GM19023 (cell line): ENCODE measurements around the gene PPP1R15A.
"Not testable (repeated sequence)": the region's sequence is repeated elsewhere in the genome, so short reads cannot be mapped to it uniquely, and the experiment has no call there.

Experiments
- ATAC-seq: cut with Tn5 transposase; IDR thresholded peaks from one replicate; pipeline ENCODE4 v1.9.1; 2021; ENCODE audit warnings: mild to moderate bottlenecking, moderate library complexity; ENCODE audit not compliant: unreplicated experiment

PPP1R15A gene

DNA sequence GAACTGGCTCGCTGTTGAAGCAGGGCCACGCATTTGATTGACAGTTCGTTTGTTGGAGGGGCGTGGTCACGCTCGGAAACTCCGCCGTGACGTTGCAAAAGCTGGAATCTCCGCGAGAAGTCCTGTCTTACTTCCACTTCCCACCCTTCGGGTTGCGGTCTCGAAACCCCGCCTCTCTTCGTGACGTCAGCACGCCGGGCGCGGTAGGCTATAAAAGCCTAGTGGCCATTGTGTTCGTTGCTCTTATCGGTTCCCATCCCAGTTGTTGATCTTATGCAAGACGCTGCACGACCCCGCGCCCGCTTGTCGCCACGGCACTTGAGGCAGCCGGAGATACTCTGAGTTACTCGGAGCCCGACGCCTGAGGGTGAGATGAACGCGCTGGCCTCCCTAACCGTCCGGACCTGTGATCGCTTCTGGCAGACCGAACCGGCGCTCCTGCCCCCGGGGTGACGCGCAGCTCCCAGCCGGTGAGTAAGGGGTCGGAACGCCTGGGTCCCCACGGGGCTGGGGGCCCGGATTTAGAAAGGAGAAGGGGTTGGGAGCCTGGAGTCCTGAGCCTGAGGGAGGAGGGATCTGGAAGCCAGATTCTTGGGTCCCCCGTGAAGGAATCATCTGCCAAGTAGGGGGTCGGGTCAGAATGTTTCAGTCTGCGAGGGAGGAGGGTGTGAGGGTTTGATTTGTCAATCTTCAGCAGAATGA, at the start of gene PPP1R15A:
Gene PPP1R15A (plus strand): TSS at position 240 of the 702 bp plus-strand sequence. CDS start 813 bp downstream, outside the sequence.
- ATAC-seq = peak; percentile 43

GRCh38 chr19:48822514-48822913, 49.7 kb upstream of the PPP1R15A start:
- ATAC-seq = no peak

- ATAC-seq = no peak
These were observed 45.6 kb upstream of the PPP1R15A start for GRCh38 chr19:48826606-48827020.

GRCh38 chr19:48830088-48830487, 42.1 kb upstream of the PPP1R15A start:
- no peak for ATAC-seq

GRCh38 chr19:48830965-48831364, 41.3 kb upstream of the PPP1R15A start:
- no peak for ATAC-seq

DNA sequence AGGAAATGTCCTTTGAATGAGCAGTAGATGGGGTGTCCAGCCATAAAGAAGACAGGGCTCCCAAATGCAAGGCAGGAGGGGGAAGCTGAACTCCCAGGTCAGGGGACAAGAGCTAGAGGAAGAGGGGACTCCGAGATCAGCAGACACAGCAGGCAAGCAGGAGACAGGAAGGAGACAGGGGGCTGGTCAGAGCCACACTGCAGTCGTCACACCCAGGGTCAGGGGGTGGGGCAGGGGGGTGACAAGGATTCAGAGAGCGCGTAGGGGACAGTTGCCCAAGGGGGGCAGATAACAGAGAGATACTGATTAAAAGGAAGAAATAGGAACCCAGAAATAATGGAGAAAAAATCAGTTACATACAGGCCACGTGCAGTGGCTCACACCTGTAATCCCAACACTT, 39.2 kb upstream of the PPP1R15A start:
- no peak for ATAC-seq

DNA sequence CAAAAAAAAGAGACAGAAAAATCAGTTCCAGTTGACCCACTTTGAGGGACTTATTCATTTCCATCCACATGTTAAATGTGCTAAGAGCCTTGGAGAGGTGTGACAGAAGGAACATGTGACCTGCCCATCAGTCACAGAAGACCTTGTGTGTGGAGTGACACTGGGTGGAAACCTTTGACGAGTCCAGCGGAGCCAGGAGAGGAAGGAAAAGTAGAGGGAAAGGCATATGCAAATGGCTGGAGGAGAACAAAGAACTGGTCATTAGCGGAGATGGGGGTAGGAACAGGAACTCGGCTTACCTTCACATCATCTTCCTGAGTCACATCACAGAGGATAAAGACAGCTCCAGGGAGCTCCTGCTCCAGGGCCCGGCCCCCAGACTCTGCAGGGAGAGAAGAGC, 38.2 kb upstream of the PPP1R15A start:
- ATAC-seq = no peak

DNA sequence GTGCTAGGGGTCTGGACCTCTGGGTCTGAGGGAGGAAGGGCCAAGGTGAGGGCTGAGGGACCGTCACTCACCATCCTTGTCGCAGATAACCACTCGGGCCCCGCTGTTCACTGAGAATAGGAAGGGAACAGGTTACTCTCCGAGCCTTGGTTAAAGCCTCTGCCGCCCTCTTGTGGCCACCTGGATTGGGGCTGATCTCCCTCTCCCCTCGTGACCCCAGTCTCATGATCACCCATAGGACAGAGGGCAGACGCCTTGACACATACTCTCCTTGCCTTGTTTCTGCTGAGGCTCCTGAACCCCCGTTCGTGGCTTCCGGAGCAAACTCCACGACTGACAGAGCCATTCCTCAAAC, 36.5 kb upstream of the PPP1R15A start:
- ATAC-seq = peak; percentile 69

GRCh38 chr19:48836089-48837017, 35.9 kb upstream of the PPP1R15A start, which contains the start of gene HSD17B14:
HSD17B14 (minus strand) TSS chr19:48836491; CDS start chr19:48836411, 80 bp downstream.
- no peak for ATAC-seq

GRCh38 chr19:48837051-48837524, 35.1 kb upstream of the PPP1R15A start:
- no peak for ATAC-seq

GRCh38 chr19:48837687-48838086, 34.5 kb upstream of the PPP1R15A start:
- no peak for ATAC-seq

DNA sequence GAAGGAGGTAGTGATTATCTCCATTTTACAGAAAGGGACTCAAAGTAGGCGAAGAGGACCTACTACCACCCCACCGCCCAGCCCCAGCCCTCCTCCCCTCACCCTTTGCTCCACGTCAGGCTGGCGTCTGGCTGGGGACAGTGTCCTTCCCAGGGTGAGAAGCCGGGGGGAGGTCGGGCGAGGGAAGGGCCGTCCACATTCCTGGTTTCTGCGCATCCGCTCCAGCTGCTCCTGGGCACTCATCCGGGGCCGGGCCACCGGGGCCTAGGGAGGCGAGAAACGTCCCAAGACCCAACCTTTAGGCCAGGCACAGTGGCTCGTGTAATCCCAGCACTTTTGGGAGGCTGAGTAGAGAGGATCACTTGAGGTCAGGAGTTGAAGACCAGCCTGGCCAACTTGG, 31.2 kb upstream of the PPP1R15A start:
- ATAC-seq = no peak

DNA sequence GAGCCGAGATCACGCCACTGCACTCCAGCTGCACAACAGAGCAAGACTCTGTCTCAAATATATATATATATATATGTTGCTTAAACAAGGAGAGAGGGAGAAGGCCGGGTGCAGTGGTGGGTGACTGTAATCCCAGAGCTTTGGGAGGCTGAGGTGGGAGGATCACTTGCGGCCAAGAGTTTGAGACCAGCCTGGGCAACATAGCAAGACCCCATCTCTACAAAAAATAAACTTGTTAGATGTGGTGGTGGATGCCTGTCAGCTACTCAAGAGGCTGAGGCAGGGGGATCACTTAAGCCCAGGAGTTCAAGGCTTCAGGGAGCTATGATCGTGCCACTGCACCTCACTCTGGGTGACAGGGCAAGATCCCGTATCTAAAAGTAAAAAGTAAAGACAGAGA, 30.6 kb upstream of the PPP1R15A start:
- ATAC-seq = no peak

DNA sequence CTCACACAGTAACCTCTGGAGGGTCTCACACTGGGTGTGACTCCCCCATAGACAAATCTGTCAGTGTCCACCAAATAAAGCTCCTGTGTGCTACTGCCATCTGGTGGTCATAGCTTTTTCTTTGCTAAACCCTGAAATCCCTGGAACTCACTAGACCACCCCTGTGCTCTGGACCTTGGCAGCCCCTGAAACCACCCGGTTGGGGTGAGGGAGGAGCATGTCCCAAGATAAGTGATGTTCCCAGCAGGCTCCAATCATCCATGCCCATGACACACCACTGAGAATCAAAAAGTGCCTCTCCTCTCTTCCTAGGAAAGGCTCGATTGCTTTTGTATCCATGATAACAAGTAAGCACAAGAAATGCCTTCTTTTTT, 29.4 kb upstream of the PPP1R15A start:
- ATAC-seq = no peak

GRCh38 chr19:48844472-48844871, 27.7 kb upstream of the PPP1R15A start:
- no peak for ATAC-seq

DNA sequence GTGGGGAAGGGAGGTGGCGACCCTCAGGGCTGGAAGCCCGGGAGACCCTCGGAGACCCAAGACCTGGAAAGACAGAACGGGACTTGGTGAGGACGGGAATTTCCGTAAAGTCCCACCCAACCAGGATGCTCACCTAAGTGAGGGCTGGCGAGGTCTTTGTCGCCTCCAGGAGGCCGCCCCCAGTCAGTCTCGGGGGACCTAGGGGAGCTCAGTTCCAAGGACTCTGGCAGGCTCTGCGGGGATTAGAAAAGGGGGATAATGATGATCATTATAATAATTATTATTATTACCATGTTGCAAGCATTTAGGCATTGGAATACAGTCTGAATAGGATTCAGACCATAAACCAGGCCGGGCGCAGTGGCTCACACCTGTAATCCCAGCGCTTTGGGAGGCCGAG, 26.8 kb upstream of the PPP1R15A start:
- ATAC-seq = no peak

- ATAC-seq = not testable (repeated sequence)
These were observed 25.6 kb upstream of the PPP1R15A start for GRCh38 chr19:48846659-48847058.

- no peak for ATAC-seq
These were observed 19.9 kb upstream of the PPP1R15A start for GRCh38 chr19:48852292-48852691.

DNA sequence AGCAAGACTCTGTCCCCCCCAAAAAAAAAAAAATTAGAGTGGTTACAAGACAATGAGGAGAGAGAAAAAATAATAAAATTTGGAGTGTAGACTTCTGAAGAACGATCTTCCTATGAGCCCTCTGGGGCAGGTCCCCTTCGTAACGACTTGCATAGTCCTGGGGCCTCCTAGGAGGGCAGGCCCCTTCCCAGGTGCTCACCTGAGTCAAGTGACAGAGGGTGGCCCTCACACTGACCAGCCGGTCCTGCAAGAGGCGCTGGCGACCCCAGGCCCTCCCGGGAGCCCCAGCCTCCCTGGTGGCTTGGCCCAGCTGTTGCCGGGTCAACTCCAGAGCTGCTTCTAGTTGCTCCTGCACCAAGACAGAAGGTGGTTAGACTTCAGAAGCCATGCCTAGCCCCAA, 18.7 kb upstream of the PPP1R15A start:
- no peak for ATAC-seq

DNA sequence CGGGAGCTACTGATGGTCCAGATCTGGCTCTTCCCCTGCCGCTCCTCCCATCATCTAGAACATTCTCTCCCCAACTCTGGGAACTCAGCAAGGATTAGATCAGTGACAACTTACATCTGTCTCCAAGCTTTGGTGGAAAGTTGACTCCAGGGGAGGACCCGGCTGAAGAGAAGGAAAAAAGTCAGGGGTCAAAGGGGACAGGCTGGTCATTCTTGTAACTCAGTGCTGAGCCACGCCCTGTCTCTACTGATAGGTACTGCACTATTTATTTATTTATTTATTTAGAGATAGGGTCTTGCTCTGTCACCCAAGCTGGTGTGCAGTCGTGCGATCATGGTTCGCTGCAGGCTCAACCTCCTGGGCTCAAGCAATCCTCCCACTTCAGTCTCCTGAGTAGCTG, 18.1 kb upstream of the PPP1R15A start:
- no peak for ATAC-seq

GRCh38 chr19:48856921-48857320, 15.3 kb upstream of the PPP1R15A start:
- ATAC-seq = no peak
